OCI-LY1 (cell line): ENCODE results near the gene CYB561A3.

Experiments used
- H2AFZ ChIP-seq: fragments of 200-600 bp; sonication (generic), shearing (Covaris generic); 2 replicates; pipeline ENCODE4 v1.6.0; 2014; ENCODE audit warnings: antibody characterized with exemption, mild to moderate bottlenecking, low read length
- H3F3A ChIP-seq: fragments of 200-600 bp; sonication (generic), shearing (Covaris generic); 2 replicates; pipeline ENCODE4 v1.6.0; 2014; ENCODE audit warnings: mild to moderate bottlenecking, antibody characterized with exemption, low read length, moderate library complexity; ENCODE audit not compliant: insufficient read depth
- H3K27ac ChIP-seq: fragments of 200-600 bp; sonication (generic); 2 replicates; pipeline ENCODE4 v1.5.1; 2014; ENCODE audit warnings: low read length, mixed run types, mild to moderate bottlenecking, low read depth; ENCODE audit not compliant: poor library complexity, severe bottlenecking
- H3K27me3 ChIP-seq: fragments of 200-600 bp; sonication (generic); 2 replicates; pipeline ENCODE4 v1.6.0; 2014; ENCODE audit warnings: antibody characterized with exemption, mild to moderate bottlenecking, low read length, moderate library complexity; ENCODE audit not compliant: insufficient read depth
- H3K36me3 ChIP-seq: fragments of 200-600 bp; sonication (generic); 2 replicates; pipeline ENCODE4 v1.6.1; 2014; ENCODE audit warnings: mild to moderate bottlenecking, antibody characterized with exemption, low read length, moderate library complexity, mixed read lengths; ENCODE audit not compliant: insufficient read depth
- H3K4me1 ChIP-seq: fragments of 200-600 bp; sonication (generic); 2 replicates; pipeline ENCODE4 v1.5.1; 2014; ENCODE audit warnings: mild to moderate bottlenecking, low read length, moderate library complexity; ENCODE audit not compliant: insufficient read depth, severe bottlenecking
- H3K4me2 ChIP-seq: fragments of 200-600 bp; sonication (generic), shearing (Covaris generic); 2 replicates; pipeline ENCODE4 v1.6.1; 2014; ENCODE audit warnings: low read length
- H3K4me3 ChIP-seq: fragments of 200-600 bp; sonication (generic); 2 replicates; pipeline ENCODE4 v1.5.1; 2014; ENCODE audit warnings: low read length, low read depth, mild to moderate bottlenecking, mixed read lengths; ENCODE audit not compliant: poor library complexity, severe bottlenecking
- H3K79me2 ChIP-seq: fragments of 200-600 bp; shearing (Covaris generic); 2 replicates; pipeline ENCODE4 v1.6.1; 2016; ENCODE audit warnings: mixed run types, low read length, mixed read lengths; ENCODE audit not compliant: insufficient read depth
- H3K9ac ChIP-seq: fragments of 200-600 bp; sonication (generic), shearing (Covaris generic); 2 replicates; pipeline ENCODE4 v1.6.1; 2014; ENCODE audit warnings: mild to moderate bottlenecking, low read length, mixed read lengths
- H3K9me2 ChIP-seq: fragments of 200-600 bp; sonication (generic), shearing (Covaris generic); 2 replicates; pipeline ENCODE4 v1.6.1; 2014; ENCODE audit warnings: low read depth, mild to moderate bottlenecking, low read length, mixed read lengths
- H3K9me3 ChIP-seq: fragments of 200-600 bp; shearing (Covaris generic); 2 replicates; pipeline ENCODE4 v1.6.1; 2014; ENCODE audit warnings: low read length, mixed read lengths
- H4K20me1 ChIP-seq: fragments of 200-600 bp; sonication (generic), shearing (Covaris generic); 2 replicates; pipeline ENCODE4 v1.6.0; 2016; ENCODE audit warnings: mild to moderate bottlenecking, low read length; ENCODE audit not compliant: insufficient read depth
- CTCF ChIP-seq: fragments of 200-600 bp; sonication (generic), shearing (Covaris generic); IDR thresholded peaks from 2 replicates; pipeline ENCODE4 v1.5.1; 2017; ENCODE audit warnings: mild to moderate bottlenecking, antibody characterized with exemption, low read length, moderate library complexity, mixed read lengths
- EZH2 ChIP-seq: fragments of 200-600 bp; sonication (generic), shearing (Covaris generic); IDR thresholded peaks from 2 replicates; pipeline ENCODE4 v1.8.0; 2017; ENCODE audit warnings: borderline replicate concordance, mixed run types, mild to moderate bottlenecking, antibody characterized with exemption, low read length, moderate library complexity, mixed read lengths

Gene CYB561A3

DNA sequence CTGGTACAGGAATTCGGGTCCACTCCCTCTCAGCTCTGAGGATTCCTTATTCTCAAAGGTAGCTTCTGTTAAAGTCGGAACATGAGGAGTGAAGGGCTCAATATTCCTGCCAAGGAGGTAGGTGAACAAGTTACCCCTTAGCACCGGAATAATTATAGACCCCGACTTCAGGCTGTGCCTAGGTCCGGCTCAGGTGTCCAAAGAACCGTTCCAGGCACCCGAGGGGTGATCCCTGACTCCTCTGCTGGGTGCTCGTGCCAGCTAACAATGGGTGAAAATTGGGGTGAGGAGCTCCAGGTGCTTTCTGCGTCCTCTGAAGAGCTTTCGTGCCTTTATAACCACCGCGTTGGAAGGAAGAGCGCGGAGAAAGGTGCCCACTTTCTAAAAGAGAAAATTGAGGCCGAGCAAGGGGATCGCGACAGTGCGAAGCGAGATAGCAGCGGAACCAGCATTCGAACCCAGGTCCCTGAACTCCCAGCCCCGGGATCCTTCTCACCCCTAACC, 393 bp downstream of the CYB561A3 start:
- TF ChIP-seq EZH2 = no peak
- no peak for TF ChIP-seq CTCF
- H3F3A ChIP-seq = peaks cover 15% of the 10 kb centered on the region
- H3K27me3 ChIP-seq = no peaks in the 10 kb centered on the region
- peak overlapping the region; percentile 92 for H3K4me3 ChIP-seq
- peaks cover 52% of the 10 kb centered on the region for H3K4me1 ChIP-seq
- no peaks in the 10 kb centered on the region for H4K20me1 ChIP-seq
- H3K9me2 ChIP-seq = no peaks in the 10 kb centered on the region
- H3K36me3 ChIP-seq = peaks cover 34% of the 10 kb centered on the region
- H2AFZ ChIP-seq = no peak overlapping the region
- H3K9me3 ChIP-seq = no peaks in the 10 kb centered on the region
- H3K27ac ChIP-seq = peak overlapping the region; percentile 99
- peak overlapping the region; percentile 96 for H3K9ac ChIP-seq
- peak overlapping the region; percentile 80 for H3K4me2 ChIP-seq
- H3K79me2 ChIP-seq = peaks cover 30% of the 10 kb centered on the region

DNA sequence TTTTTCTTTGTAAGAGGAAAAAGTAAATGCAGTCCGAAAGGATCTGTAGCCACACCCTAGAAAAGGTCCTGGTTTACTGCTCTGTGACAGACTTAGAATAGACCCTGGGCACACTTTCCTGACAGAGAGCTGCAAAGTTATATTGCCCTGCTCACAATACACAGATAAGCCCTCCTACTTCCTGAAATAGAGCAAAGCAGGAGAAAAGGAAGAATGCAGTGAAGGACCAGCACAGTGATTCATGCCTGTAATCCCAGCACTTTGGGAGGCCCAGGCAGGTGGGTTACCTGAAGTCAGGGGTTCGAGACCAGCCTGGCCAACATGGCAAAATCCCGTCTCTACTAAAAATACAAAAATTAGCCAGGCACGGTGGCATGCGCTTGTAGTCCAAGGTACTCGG, 2.2 kb downstream of the CYB561A3 start:
- Histone ChIP-seq H4K20me1 (no peaks in the 10 kb centered on the region), H3K27me3 (no peaks in the 10 kb centered on the region), H3K4me2 (peak overlapping the region; percentile 80), H2AFZ (no peak overlapping the region), H3K9ac (peak overlapping the region; percentile 96; the same call in 1 of the 2 replicates), H3K4me1 (peaks cover 70% of the 10 kb centered on the region), H3K9me3 (no peaks in the 10 kb centered on the region), H3K79me2 (peaks cover 30% of the 10 kb centered on the region), H3F3A (peaks cover 15% of the 10 kb centered on the region), H3K9me2 (no peaks in the 10 kb centered on the region), H3K36me3 (peaks cover 30% of the 10 kb centered on the region), H3K27ac (peak overlapping the region; percentile 99), H3K4me3 (peak overlapping the region; percentile 92)
- TF ChIP-seq EZH2 (no peak), CTCF (no peak)

DNA sequence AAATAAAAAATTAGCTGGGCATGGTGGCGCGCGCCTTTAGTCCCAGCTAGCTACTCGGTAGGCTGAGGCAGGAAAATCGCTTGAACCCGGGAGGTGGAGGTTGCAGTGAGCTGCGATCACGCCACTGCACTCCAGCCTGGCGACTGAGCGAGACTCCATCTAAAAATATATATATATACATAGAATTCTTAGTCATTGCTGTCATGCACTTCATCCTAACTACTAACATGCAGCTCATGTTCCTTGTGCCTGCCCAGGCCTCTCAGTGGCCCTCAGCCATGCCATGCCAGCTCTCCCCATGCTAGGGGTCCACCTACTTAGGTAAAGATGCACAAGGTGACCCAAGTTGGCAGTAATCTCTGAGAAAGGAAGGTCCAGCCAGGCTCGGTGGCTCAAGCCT, 3.1 kb downstream of the CYB561A3 start:
- H3K4me2 ChIP-seq = peak overlapping the region; percentile 80; the same call in 1 of the 2 replicates
- peak overlapping the region; percentile 11; the same call in 1 of the 2 replicates for H3K9ac ChIP-seq

More for the DNA sequence above, 3.1 kb downstream of the CYB561A3 start:
- no peaks in the 10 kb centered on the region for H3K27me3 ChIP-seq
- TF ChIP-seq EZH2 (no peak), CTCF (no peak)
- H3K9me3 ChIP-seq = no peaks in the 10 kb centered on the region
- H3K36me3 ChIP-seq = peaks cover 30% of the 10 kb centered on the region; the same call in 1 of the 2 replicates
- H3K4me1 ChIP-seq = peaks cover 75% of the 10 kb centered on the region
- no peaks in the 10 kb centered on the region for H3K9me2 ChIP-seq
- H4K20me1 ChIP-seq = no peaks in the 10 kb centered on the region
- peak overlapping the region; percentile 99 for H3K27ac ChIP-seq
- H3K4me3 ChIP-seq = peak overlapping the region; percentile 92
- H3K79me2 ChIP-seq = peaks cover 24% of the 10 kb centered on the region
- H3F3A ChIP-seq = peaks cover 15% of the 10 kb centered on the region
- no peak overlapping the region for H2AFZ ChIP-seq
